Activated T-helper 2 cell treated with anti-CD3 and anti-CD28 coated beads, Interferon-gamma antibody, Interleukin-2, Interleukin-4, amounts not matched to agents 10 μg/mL and 5 μg/mL and 100 μg/mL, durations not matched to agents 14 hours and 24 hours and 36 hours (primary cell): ENCODE measurements around the gene POU2F3. TPM values are rescaled to one million over a fixed set of nuclear protein-coding genes. Genes with fewer than 3 reads are reported as not detected.
A peak's percentile ranks its signal among the peaks of the same experiment; 100 is the strongest.

Experiments
- DNase-seq: peaks from one replicate; pipeline ENCODE4 v3.0.0; 2021; ENCODE audit warnings: low spot score
- H3K27ac Mint-ChIP-seq: one replicate; pipeline ENCODE4 v1.8.0; 2021; ENCODE audit warnings: mixed read lengths
- H3K27me3 Mint-ChIP-seq: one replicate; pipeline ENCODE4 v1.8.0; 2021; ENCODE audit warnings: low read depth, mixed read lengths
- H3K36me3 Mint-ChIP-seq: one replicate; pipeline ENCODE4 v1.8.0; 2021; ENCODE audit warnings: low read depth, mixed read lengths
- H3K4me1 Mint-ChIP-seq: one replicate; pipeline ENCODE4 v1.8.0; 2021; ENCODE audit warnings: low read depth, mixed read lengths
- H3K4me3 Mint-ChIP-seq: one replicate; pipeline ENCODE4 v1.8.0; 2021; ENCODE audit warnings: low read depth, mild to moderate bottlenecking, moderate library complexity, mixed read lengths
- H3K9me3 Mint-ChIP-seq: one replicate; pipeline ENCODE4 v1.8.0; 2021; ENCODE audit warnings: mixed read lengths
- intact Hi-C: fragments of 100-400 bp; cut with micrococcal nuclease; formaldehyde crosslinking; loops from one replicate; pipeline ENCODE4 v1.15.1; 2023
- total RNA-seq: library from RNA; stranded (reverse); gene quantifications from 2 replicates; pipeline ENCODE4 v1.2.3, GENCODE V29; 2022

Gene POU2F3
- total RNA-seq, 1 donor from 2014 or later: not detected

GRCh38 chr11:120316880-120317688 lies 77.1 kb downstream of the POU2F3 start:
- no peaks in the 10 kb centered on the region for H3K4me1 Mint-ChIP-seq
- no peaks in the 10 kb centered on the region for H3K9me3 Mint-ChIP-seq
- H3K27me3 Mint-ChIP-seq: peaks cover 31% of the 10 kb centered on the region
- H3K36me3 Mint-ChIP-seq: no peaks in the 10 kb centered on the region
- DNase-seq: no peak
- no peak overlapping the region for H3K4me3 Mint-ChIP-seq
- intact Hi-C loops: no loop called here
- H3K27ac Mint-ChIP-seq: no peak overlapping the region

- Mint-ChIP-seq H3K36me3 (no peaks in the 10 kb centered on the region), H3K4me3 (no peak overlapping the region), H3K4me1 (no peaks in the 10 kb centered on the region)
Observed at GRCh38 chr11:120317689-120318480, 77.9 kb downstream of the POU2F3 start.

GRCh38 chr11:120318906-120319305 lies 79.0 kb downstream of the POU2F3 start:
- Mint-ChIP-seq H3K36me3 (no peaks in the 10 kb centered on the region), H3K4me1 (no peaks in the 10 kb centered on the region), H3K27ac (no peak overlapping the region), H3K9me3 (no peaks in the 10 kb centered on the region), H3K27me3 (peaks cover 41% of the 10 kb centered on the region), H3K4me3 (no peak overlapping the region)
- intact Hi-C loops: no loop called here
- no peak for DNase-seq

More at GRCh38 chr11:120317689-120318480, 77.9 kb downstream of the POU2F3 start:
- peaks cover 34% of the 10 kb centered on the region for H3K27me3 Mint-ChIP-seq
- intact Hi-C loops: no loop called here
- no peak overlapping the region for H3K27ac Mint-ChIP-seq
- no peak for DNase-seq
- no peaks in the 10 kb centered on the region for H3K9me3 Mint-ChIP-seq

- H3K27me3 Mint-ChIP-seq: peaks cover 57% of the 10 kb centered on the region
Observed at GRCh38 chr11:120324932-120325810, 85.2 kb downstream of the POU2F3 start, which contains the start of gene TLCD5. TLCD5 (plus strand) TSS chr11:120325299; CDS start chr11:120327442, 2,143 bp downstream.

GRCh38 chr11:120326228-120326627 lies 86.3 kb downstream of the POU2F3 start:
- H3K27me3 Mint-ChIP-seq: peaks cover 55% of the 10 kb centered on the region

More at GRCh38 chr11:120324932-120325810, 85.2 kb downstream of the POU2F3 start, which contains the start of gene TLCD5:
- intact Hi-C loops: no loop called here
- Mint-ChIP-seq H3K4me1 (peaks cover 17% of the 10 kb centered on the region), H3K9me3 (no peaks in the 10 kb centered on the region), H3K36me3 (no peaks in the 10 kb centered on the region), H3K4me3 (peak within 1 kb of the TSS; percentile 69), H3K27ac (no peak within 1 kb of the TSS)
- no peak for DNase-seq

GRCh38 chr11:120326845-120327281 lies 86.9 kb downstream of the POU2F3 start:
- no peaks in the 10 kb centered on the region for H3K36me3 Mint-ChIP-seq
- peaks cover 58% of the 10 kb centered on the region for H3K27me3 Mint-ChIP-seq
- H3K9me3 Mint-ChIP-seq: no peaks in the 10 kb centered on the region
- intact Hi-C loops: no loop called here
- no peak overlapping the region for H3K27ac Mint-ChIP-seq
- peaks cover 17% of the 10 kb centered on the region for H3K4me1 Mint-ChIP-seq
- no peak for DNase-seq
- H3K4me3 Mint-ChIP-seq: peak overlapping the region; percentile 1

More at GRCh38 chr11:120326228-120326627, 86.3 kb downstream of the POU2F3 start:
- Mint-ChIP-seq H3K4me3 (peak overlapping the region; percentile 51), H3K9me3 (no peaks in the 10 kb centered on the region), H3K27ac (no peak overlapping the region), H3K4me1 (peaks cover 17% of the 10 kb centered on the region), H3K36me3 (no peaks in the 10 kb centered on the region)
- DNase-seq: no peak
- intact Hi-C loops: no loop called here

- Mint-ChIP-seq H3K27me3 (peaks cover 58% of the 10 kb centered on the region), H3K27ac (no peak overlapping the region), H3K4me3 (no peak overlapping the region), H3K4me1 (peaks cover 17% of the 10 kb centered on the region), H3K36me3 (no peaks in the 10 kb centered on the region), H3K9me3 (no peaks in the 10 kb centered on the region)
- DNase-seq: no peak
- intact Hi-C loops: no loop called here
Observed at GRCh38 chr11:120327311-120327710, 87.4 kb downstream of the POU2F3 start.

GRCh38 chr11:120329556-120329955 lies 89.6 kb downstream of the POU2F3 start:
- Mint-ChIP-seq H3K27ac (no peak overlapping the region), H3K27me3 (peaks cover 50% of the 10 kb centered on the region), H3K4me1 (peaks cover 17% of the 10 kb centered on the region), H3K9me3 (no peaks in the 10 kb centered on the region), H3K36me3 (no peaks in the 10 kb centered on the region), H3K4me3 (no peak overlapping the region)
- DNase-seq: no peak
- intact Hi-C loops: no loop called here

GRCh38 chr11:120330045-120330444 lies 90.1 kb downstream of the POU2F3 start:
- DNase-seq: no peak
- Mint-ChIP-seq H3K36me3 (no peaks in the 10 kb centered on the region), H3K27me3 (peaks cover 47% of the 10 kb centered on the region), H3K27ac (no peak overlapping the region), H3K4me3 (no peak overlapping the region), H3K4me1 (peaks cover 17% of the 10 kb centered on the region), H3K9me3 (no peaks in the 10 kb centered on the region)
- intact Hi-C loops: loop anchor here (10.0 kb wide), 1 partner anchor 355 kb away; no protein-coding TSS in a partner anchor

- H3K9me3 Mint-ChIP-seq: no peaks in the 10 kb centered on the region
- H3K4me1 Mint-ChIP-seq: peaks cover 14% of the 10 kb centered on the region
- no peak overlapping the region for H3K4me3 Mint-ChIP-seq
- no peaks in the 10 kb centered on the region for H3K36me3 Mint-ChIP-seq
- intact Hi-C loops: loop anchor here (10.0 kb wide), 1 partner anchor 353 kb away; no protein-coding TSS in a partner anchor
- no peak overlapping the region for H3K27ac Mint-ChIP-seq
- H3K27me3 Mint-ChIP-seq: peaks cover 41% of the 10 kb centered on the region
- no peak for DNase-seq
Observed at GRCh38 chr11:120331301-120331996, 91.5 kb downstream of the POU2F3 start.

- Mint-ChIP-seq H3K36me3 (peaks cover 4% of the 10 kb centered on the region), H3K9me3 (no peaks in the 10 kb centered on the region), H3K4me3 (no peak overlapping the region), H3K27me3 (peaks cover 40% of the 10 kb centered on the region), H3K4me1 (peaks cover 15% of the 10 kb centered on the region), H3K27ac (no peak overlapping the region)
- intact Hi-C loops: loop anchor here (10.0 kb wide), 1 partner anchor 352 kb away; no protein-coding TSS in a partner anchor
- DNase-seq: no peak
Observed at GRCh38 chr11:120332822-120333716, 93.1 kb downstream of the POU2F3 start.
